Measurements from ENCODE around the gene PRUNE1.
A peak's percentile ranks its signal among the peaks of the same experiment; 100 is the strongest.

DNA sequence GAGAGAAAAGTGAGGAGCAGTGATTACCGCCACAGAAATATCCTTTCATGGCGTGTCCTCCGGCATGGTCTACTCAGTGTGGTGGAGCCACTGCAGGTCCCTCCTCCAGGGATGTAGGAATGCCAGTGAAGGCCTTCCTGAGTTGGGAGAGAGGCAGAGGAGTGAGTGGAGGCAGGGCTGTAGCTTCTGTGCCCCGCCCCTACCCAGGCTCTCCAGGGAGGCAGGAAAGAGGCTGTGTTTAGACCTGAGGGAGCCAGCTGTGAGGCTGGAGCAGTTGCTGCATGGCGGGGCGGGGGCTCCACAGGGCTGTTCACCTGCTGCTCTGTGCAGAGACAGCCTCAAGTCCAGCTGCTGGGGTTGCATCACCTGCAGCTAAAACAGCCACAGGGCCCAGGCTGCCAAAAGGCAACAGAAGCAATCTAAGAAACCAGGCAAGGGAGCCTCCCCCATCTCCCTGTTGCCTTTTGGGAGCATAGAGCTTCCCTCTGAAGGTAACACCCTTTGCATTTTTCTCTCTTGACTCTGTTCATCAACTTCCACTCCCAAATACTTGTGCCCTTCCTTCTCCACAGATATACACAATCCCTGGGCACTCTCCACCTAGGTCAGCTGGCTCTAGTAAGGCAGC lies 27.0 kb upstream of the PRUNE1 start:
- TF ChIP-seq POLR2A (IDR thresholded peaks at IDR 0.05) = peak in 1 of 2 donors; percentile 24
- TF ChIP-seq, protein P1, sequence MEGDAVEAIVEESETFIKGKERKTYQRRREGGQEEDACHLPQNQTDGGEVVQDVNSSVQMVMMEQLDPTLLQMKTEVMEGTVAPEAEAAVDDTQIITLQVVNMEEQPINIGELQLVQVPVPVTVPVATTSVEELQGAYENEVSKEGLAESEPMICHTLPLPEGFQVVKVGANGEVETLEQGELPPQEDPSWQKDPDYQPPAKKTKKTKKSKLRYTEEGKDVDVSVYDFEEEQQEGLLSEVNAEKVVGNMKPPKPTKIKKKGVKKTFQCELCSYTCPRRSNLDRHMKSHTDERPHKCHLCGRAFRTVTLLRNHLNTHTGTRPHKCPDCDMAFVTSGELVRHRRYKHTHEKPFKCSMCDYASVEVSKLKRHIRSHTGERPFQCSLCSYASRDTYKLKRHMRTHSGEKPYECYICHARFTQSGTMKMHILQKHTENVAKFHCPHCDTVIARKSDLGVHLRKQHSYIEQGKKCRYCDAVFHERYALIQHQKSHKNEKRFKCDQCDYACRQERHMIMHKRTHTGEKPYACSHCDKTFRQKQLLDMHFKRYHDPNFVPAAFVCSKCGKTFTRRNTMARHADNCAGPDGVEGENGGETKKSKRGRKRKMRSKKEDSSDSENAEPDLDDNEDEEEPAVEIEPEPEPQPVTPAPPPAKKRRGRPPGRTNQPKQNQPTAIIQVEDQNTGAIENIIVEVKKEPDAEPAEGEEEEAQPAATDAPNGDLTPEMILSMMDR (IDR thresholded peaks at IDR 0.05) = no peak

All from thyroid gland (tissue), 4 donors.